WERI-Rb-1 (cell line): ENCODE results near the gene DYNLRB1.

Experiments used
- DNase-seq: peaks from one replicate; pipeline ENCODE4 v3.0.0-alpha.2; 2020
- H3K27ac ChIP-seq: fragments of 250-450 bp; sonication (Bioruptor Pico); 2 replicates; pipeline ENCODE4 v1.5.1; 2020; ENCODE audit warnings: mild to moderate bottlenecking, moderate library complexity
- H3K27me3 ChIP-seq: fragments of 250-450 bp; sonication (Bioruptor Pico); 2 replicates; pipeline ENCODE4 v1.5.1; 2021; ENCODE audit warnings: mild to moderate bottlenecking, low read depth, moderate library complexity; ENCODE audit not compliant: insufficient read depth, severe bottlenecking
- H3K36me3 ChIP-seq: fragments of 250-450 bp; sonication (Bioruptor Pico); 2 replicates; pipeline ENCODE4 v1.5.1; 2020; ENCODE audit warnings: mild to moderate bottlenecking, moderate library complexity
- H3K4me3 ChIP-seq: 2 replicates; pipeline ENCODE4 v1.5.1; 2011; ENCODE audit warnings: low read depth, mild to moderate bottlenecking, control low read depth, low read length
- H3K9me3 ChIP-seq: fragments of 250-450 bp; sonication (Bioruptor Pico); 2 replicates; pipeline ENCODE4 v1.5.1; 2021; ENCODE audit warnings: mild to moderate bottlenecking, moderate library complexity; ENCODE audit not compliant: severe bottlenecking
- TF ChIP-seq, protein P1 (sequence below): IDR thresholded peaks from 2 replicates; pipeline ENCODE4 v1.5.1; 2011; ENCODE audit warnings: low read depth, mild to moderate bottlenecking, control low read depth, inconsistent platforms, low read length

The DYNLRB1 gene

DNA sequence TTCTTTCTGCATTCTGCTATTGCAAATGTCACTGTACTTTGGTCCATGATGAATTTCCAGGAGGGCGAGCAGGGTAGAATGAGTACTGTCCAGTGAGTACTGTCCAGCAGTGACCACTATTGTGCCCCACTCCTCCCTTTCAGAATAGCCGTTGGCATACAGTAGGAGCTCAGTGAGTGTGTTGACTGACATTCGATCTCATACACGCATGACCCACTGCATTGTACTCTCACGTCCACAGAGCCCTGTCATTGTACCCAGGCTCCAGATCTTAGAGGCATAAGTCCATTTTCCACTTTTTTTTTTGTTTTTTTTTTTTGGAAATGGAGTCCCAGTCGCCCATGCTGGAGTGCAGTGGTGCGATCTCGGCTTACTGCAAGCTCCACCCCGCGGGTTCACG lies 8.2 kb downstream of the DYNLRB1 start:
- peaks cover 34% of the 10 kb centered on the region for H3K36me3 ChIP-seq
- H3K27ac ChIP-seq = no peak overlapping the region
- H3K4me3 ChIP-seq = no peak overlapping the region
- H3K27me3 ChIP-seq = no peaks in the 10 kb centered on the region
- TF ChIP-seq, protein P1, sequence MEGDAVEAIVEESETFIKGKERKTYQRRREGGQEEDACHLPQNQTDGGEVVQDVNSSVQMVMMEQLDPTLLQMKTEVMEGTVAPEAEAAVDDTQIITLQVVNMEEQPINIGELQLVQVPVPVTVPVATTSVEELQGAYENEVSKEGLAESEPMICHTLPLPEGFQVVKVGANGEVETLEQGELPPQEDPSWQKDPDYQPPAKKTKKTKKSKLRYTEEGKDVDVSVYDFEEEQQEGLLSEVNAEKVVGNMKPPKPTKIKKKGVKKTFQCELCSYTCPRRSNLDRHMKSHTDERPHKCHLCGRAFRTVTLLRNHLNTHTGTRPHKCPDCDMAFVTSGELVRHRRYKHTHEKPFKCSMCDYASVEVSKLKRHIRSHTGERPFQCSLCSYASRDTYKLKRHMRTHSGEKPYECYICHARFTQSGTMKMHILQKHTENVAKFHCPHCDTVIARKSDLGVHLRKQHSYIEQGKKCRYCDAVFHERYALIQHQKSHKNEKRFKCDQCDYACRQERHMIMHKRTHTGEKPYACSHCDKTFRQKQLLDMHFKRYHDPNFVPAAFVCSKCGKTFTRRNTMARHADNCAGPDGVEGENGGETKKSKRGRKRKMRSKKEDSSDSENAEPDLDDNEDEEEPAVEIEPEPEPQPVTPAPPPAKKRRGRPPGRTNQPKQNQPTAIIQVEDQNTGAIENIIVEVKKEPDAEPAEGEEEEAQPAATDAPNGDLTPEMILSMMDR = no peak
- DNase-seq = no peak
- H3K9me3 ChIP-seq = no peaks in the 10 kb centered on the region

DNA sequence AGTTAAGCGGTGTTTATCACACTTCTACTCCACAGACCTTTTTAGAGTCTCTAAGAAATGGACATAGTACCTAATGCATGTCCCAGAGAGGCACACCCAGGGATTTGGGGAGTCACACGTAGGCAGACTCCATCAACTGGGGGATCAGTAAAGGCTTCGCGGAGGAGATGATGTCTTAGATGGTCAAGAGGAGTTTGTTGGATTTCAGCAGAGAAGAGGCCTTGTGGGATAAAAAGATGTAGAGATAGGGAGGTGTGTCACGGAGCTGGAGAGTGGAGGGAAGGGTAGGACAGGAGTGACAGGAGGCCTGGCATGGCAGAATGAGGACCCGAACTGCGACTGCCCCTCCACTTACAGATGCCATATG lies 9.1 kb downstream of the DYNLRB1 start:
- no peaks in the 10 kb centered on the region for H3K27me3 ChIP-seq
- TF ChIP-seq, protein P1 = no peak
- H3K27ac ChIP-seq = no peak overlapping the region
- DNase-seq = no peak
- peaks cover 35% of the 10 kb centered on the region for H3K36me3 ChIP-seq
- H3K4me3 ChIP-seq = no peak overlapping the region
- no peaks in the 10 kb centered on the region for H3K9me3 ChIP-seq

DNA sequence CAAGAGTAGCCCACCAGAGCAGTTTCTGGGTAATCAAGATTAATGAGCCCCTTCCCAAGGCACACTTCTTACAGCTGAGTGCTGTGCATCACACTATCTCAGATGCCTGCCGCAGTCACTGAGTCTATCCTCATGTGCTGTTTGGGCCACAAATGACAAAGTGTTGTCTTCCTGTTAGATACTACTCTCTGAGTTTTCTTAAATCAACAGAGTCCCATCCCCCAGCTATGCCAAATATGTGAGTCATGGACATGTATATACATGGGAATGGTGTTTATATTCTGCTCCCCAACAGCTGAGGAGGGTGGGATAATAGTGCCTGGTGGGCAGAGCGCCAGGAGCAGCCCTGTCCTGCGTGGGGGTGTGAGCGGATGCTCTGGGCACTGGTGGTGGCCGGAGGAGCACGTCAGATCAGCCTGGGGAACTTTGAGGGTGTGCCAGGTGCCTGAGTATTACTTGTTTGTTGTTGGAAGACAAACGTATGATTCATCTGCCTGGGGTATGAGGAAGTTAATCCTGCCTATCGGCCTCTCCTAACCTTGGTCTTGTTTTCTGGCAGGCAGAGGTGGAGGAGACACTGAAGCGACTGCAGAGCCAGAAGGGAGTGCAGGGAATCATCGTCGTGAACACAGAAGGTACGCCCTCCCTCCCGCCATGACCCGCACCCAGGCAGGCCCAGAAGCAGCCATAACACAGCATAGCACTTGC lies 9.6 kb downstream of the DYNLRB1 start:
- Histone ChIP-seq H3K27ac (no peak overlapping the region), H3K4me3 (no peak overlapping the region), H3K27me3 (no peaks in the 10 kb centered on the region), H3K9me3 (no peaks in the 10 kb centered on the region), H3K36me3 (peaks cover 38% of the 10 kb centered on the region)
- TF ChIP-seq, protein P1 = no peak
- no peak for DNase-seq

DNA sequence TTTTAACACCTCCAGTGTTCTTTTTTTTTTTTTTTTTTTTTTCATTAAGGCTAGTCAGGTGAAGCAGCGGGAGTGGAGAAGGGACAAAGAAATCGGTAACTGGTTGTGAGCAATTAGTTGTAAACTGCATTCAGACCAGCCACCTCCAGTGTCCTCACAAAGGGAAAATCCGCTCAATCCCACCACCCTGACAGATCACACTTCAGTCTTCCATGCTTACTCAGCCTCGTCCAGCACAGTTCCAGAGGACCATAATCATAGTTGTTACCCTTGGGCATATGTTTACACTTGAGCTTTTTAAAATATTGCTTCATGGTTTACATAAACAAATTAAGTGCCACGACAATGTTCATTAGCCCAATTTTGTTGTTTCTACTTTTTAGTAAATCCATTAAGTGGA lies 10.2 kb downstream of the DYNLRB1 start:
- H3K27ac ChIP-seq = no peak overlapping the region
- no peaks in the 10 kb centered on the region for H3K9me3 ChIP-seq
- H3K36me3 ChIP-seq = peaks cover 44% of the 10 kb centered on the region
- no peak overlapping the region for H3K4me3 ChIP-seq
- no peak for DNase-seq
- TF ChIP-seq, protein P1 = no peak
- no peaks in the 10 kb centered on the region for H3K27me3 ChIP-seq

DNA sequence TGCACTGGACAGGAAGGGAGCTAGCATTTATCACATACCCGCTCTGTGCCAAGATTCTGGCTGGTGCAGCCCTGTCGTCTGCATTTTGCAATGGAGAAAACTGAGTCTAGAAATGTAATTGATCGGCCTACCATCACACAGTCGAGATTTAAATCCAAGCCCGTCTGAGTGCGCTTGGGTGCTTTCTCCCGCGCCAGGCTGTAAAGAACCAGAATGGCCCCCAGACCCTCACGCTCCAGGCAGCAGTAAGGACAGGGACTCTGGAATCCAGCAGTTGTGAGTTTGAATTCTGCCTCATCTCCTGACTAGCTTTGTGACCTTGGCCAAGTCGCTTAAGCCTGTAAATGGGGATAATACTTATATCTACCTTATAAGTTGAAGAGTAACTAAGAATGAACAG lies 10.8 kb downstream of the DYNLRB1 start:
- H3K27me3 ChIP-seq = no peaks in the 10 kb centered on the region
- H3K4me3 ChIP-seq = no peak overlapping the region
- no peaks in the 10 kb centered on the region for H3K9me3 ChIP-seq
- H3K27ac ChIP-seq = no peak overlapping the region
- no peak for DNase-seq
- TF ChIP-seq, protein P1 = no peak
- H3K36me3 ChIP-seq = peaks cover 46% of the 10 kb centered on the region

DNA sequence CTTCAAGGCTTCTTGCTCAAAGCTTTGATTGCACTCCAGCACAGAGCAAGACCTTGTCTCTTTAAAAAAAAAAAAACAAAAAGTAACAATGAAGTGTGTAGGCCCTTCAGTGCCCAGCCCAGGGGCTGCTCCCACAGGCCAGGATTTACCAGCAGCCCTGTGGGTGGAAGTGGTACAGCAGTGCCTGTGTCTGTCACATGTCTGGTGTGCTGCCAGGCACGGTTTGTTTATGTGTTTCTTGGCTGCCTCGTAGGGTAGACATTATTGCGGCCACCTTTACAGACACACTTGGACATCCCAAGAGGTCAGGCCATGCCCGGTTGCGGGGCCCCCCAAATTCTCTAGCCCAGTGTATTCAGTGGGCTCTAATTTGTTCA lies 12.7 kb downstream of the DYNLRB1 start:
- Histone ChIP-seq H3K27me3 (no peaks in the 10 kb centered on the region), H3K4me3 (no peak overlapping the region), H3K36me3 (peaks cover 57% of the 10 kb centered on the region), H3K27ac (no peak overlapping the region), H3K9me3 (no peaks in the 10 kb centered on the region)
- TF ChIP-seq, protein P1 = no peak
- no peak for DNase-seq
